Spinal cord (tissue), 10 donors: ENCODE measurements around the gene SRSF4. TPM values are rescaled to one million over a fixed set of nuclear protein-coding genes. Genes with fewer than 3 reads are reported as not detected.
"Not testable (repeated sequence)": the region's sequence is repeated elsewhere in the genome, so short reads cannot be mapped to it uniquely, and the experiment has no call there.

ENCODE experiments used
- DNase-seq, 6 donors: peaks; one replicate each; pipeline versions ENCODE4 v3.0.0 to v3.0.0-alpha.2; 2013 to 2015; ENCODE audit warnings: low spot score in 6 of 6, low read depth in 4 of 6
- H3K27ac ChIP-seq: one replicate; pipeline ENCODE4 v1.5.1; 2013; ENCODE audit warnings: low read depth, low read length, control low read depth
- H3K27me3 ChIP-seq: one replicate; pipeline ENCODE4 v1.6.1; 2013; ENCODE audit warnings: low read length; ENCODE audit not compliant: control insufficient read depth, insufficient read depth
- H3K36me3 ChIP-seq: one replicate; pipeline ENCODE4 v1.6.1; 2013; ENCODE audit warnings: low read length; ENCODE audit not compliant: control insufficient read depth, insufficient read depth
- H3K4me1 ChIP-seq: one replicate; pipeline ENCODE4 v1.6.1; 2013; ENCODE audit warnings: low read length; ENCODE audit not compliant: control insufficient read depth, insufficient read depth
- H3K4me3 ChIP-seq: one replicate; pipeline ENCODE4 v1.5.1; 2013; ENCODE audit warnings: low read depth, low read length, control low read depth
- H3K9me3 ChIP-seq: one replicate; pipeline ENCODE4 v1.6.1; 2013; ENCODE audit warnings: low read length; ENCODE audit not compliant: control insufficient read depth, insufficient read depth
- WGBS: methylation state at CpG from one replicate; pipeline ENCODE4 v1.1.5; 2013; ENCODE audit warnings: missing lambda C conversion rate; ENCODE audit not compliant: insufficient coverage; 5-methylcytosine and 5-hydroxymethylcytosine counted together
- polyA plus RNA-seq, 2 donors: library from polyadenylated mRNA; unstranded; fragments of 120-200 nt; gene quantifications; one replicate each; pipeline ENCODE4 v1.2.1, GENCODE V29; 2013; ENCODE audit not compliant: insufficient read length in 2 of 2
- total RNA-seq, 2 donors: library from RNA; depleted of rRNA in 1 of 2; stranded (reverse); fragments of 120-200 nt in 1 of 2; fragments of >200 nt in 1 of 2; gene quantifications; one replicate each; pipeline versions ENCODE4 v1.2.3 to v1.2.4, GENCODE V29; 2013 to 2014
- donor health status: healthy.

The SRSF4 gene
- total and polyA plus RNA-seq, 4 donors: 36.6 to 117 (median 78.7) TPM

- H3K4me3 ChIP-seq, H3K36me3 ChIP-seq, H3K27ac ChIP-seq, DNase-seq, H3K9me3 ChIP-seq, H3K27me3 ChIP-seq: not testable (repeated sequence)
- WGBS: 92% methylated on average over 24 of the region's 29 CpGs
- peaks cover 15% of the 10 kb centered on the region for H3K4me1 ChIP-seq
Observed at GRCh38 chr1:29131056-29131455, 50.6 kb downstream of the SRSF4 start.

GRCh38 chr1:29129916-29130315 lies 51.8 kb downstream of the SRSF4 start:
- DNase-seq: no peak
- H3K9me3 ChIP-seq: no peaks in the 10 kb centered on the region
- WGBS: 95% methylated on average over 5 of the region's 5 CpGs
- no peaks in the 10 kb centered on the region for H3K36me3 ChIP-seq
- H3K27ac ChIP-seq: no peak overlapping the region
- H3K4me3 ChIP-seq: no peak overlapping the region
- peaks cover 25% of the 10 kb centered on the region for H3K4me1 ChIP-seq
- H3K27me3 ChIP-seq: peaks cover 6% of the 10 kb centered on the region

GRCh38 chr1:29128739-29129138 lies 53.0 kb downstream of the SRSF4 start:
- Histone ChIP-seq H3K27ac (no peak overlapping the region), H3K27me3 (peaks cover 11% of the 10 kb centered on the region), H3K36me3 (no peaks in the 10 kb centered on the region), H3K4me3 (no peak overlapping the region), H3K9me3 (no peaks in the 10 kb centered on the region), H3K4me1 (peaks cover 22% of the 10 kb centered on the region)
- 91% methylated on average over 5 of the region's 6 CpGs for WGBS
- DNase-seq: no peak

GRCh38 chr1:29126198-29126597 lies 55.5 kb downstream of the SRSF4 start:
- H3K9me3 ChIP-seq: no peaks in the 10 kb centered on the region
- H3K4me1 ChIP-seq: peaks cover 39% of the 10 kb centered on the region
- DNase-seq: no peak
- H3K4me3 ChIP-seq: no peak overlapping the region
- WGBS: 91% methylated on average over 4 of the region's 6 CpGs
- H3K27ac ChIP-seq: peak overlapping the region; percentile 96
- no peaks in the 10 kb centered on the region for H3K36me3 ChIP-seq
- H3K27me3 ChIP-seq: peaks cover 31% of the 10 kb centered on the region

GRCh38 chr1:29125788-29126187 lies 55.9 kb downstream of the SRSF4 start:
- H3K9me3 ChIP-seq: no peaks in the 10 kb centered on the region
- H3K4me3 ChIP-seq: no peak overlapping the region
- no peaks in the 10 kb centered on the region for H3K36me3 ChIP-seq
- H3K27ac ChIP-seq: peak overlapping the region; percentile 96
- peaks cover 39% of the 10 kb centered on the region for H3K4me1 ChIP-seq
- DNase-seq: no peak
- whole genome bisulfite sequencing: 91% methylated on average over 5 of the region's 6 CpGs
- H3K27me3 ChIP-seq: peaks cover 35% of the 10 kb centered on the region

- DNase-seq: peak in 1 of 6 donors; percentile 27
- Histone ChIP-seq H3K4me1 (peaks cover 39% of the 10 kb centered on the region), H3K36me3 (no peaks in the 10 kb centered on the region), H3K4me3 (peak overlapping the region; percentile 65), H3K9me3 (no peaks in the 10 kb centered on the region), H3K27ac (peak overlapping the region; percentile 96), H3K27me3 (peaks cover 36% of the 10 kb centered on the region)
- WGBS: 30% methylated on average over 14 of the region's 14 CpGs
Observed at GRCh38 chr1:29125237-29125641, 56.5 kb downstream of the SRSF4 start.

GRCh38 chr1:29124366-29125236 lies 57.1 kb downstream of the SRSF4 start:
- no peaks in the 10 kb centered on the region for H3K9me3 ChIP-seq
- 1% methylated on average over 85 of the region's 85 CpGs for WGBS
- H3K36me3 ChIP-seq: no peaks in the 10 kb centered on the region
- peak overlapping the region; percentile 65 for H3K4me3 ChIP-seq
- peak in 3 of 6 donors; percentile 43 to 86 (median 68) for DNase-seq
- H3K27me3 ChIP-seq: peaks cover 36% of the 10 kb centered on the region
- peak overlapping the region; percentile 96 for H3K27ac ChIP-seq
- peaks cover 39% of the 10 kb centered on the region for H3K4me1 ChIP-seq

GRCh38 chr1:29123887-29124365 lies 57.8 kb downstream of the SRSF4 start, which contains the start of gene TMEM200B:
Gene TMEM200B, minus strand, starts transcription at chr1:29123903. Its CDS starts 2,075 bp downstream, at chr1:29121828.
- Histone ChIP-seq H3K36me3 (no peaks in the 10 kb centered on the region), H3K4me3 (peak within 1 kb of the TSS; percentile 65), H3K4me1 (peaks cover 39% of the 10 kb centered on the region), H3K9me3 (no peaks in the 10 kb centered on the region), H3K27me3 (peaks cover 36% of the 10 kb centered on the region), H3K27ac (peak within 1 kb of the TSS; percentile 96)
- DNase-seq: no peak
- WGBS: under 1% methylated on average over 43 of the region's 46 CpGs

GRCh38 chr1:29123053-29123886 lies 58.4 kb downstream of the SRSF4 start:
- peaks cover 36% of the 10 kb centered on the region for H3K27me3 ChIP-seq
- H3K36me3 ChIP-seq: no peaks in the 10 kb centered on the region
- H3K4me3 ChIP-seq: peak overlapping the region; percentile 58
- no peaks in the 10 kb centered on the region for H3K9me3 ChIP-seq
- WGBS: 5% methylated on average over 70 of the region's 70 CpGs
- H3K27ac ChIP-seq: peak overlapping the region; percentile 93
- DNase-seq: peak in 2 of 6 donors; percentile 38 to 41
- H3K4me1 ChIP-seq: peaks cover 39% of the 10 kb centered on the region
